ENCODE results near the gene PDE3A. TPM values are rescaled to one million over a fixed set of nuclear protein-coding genes. Genes with fewer than 3 reads are reported as not detected.

PDE3A gene
- total RNA-seq, 1 experiment from 2014 or later: 0.36 TPM

DNA sequence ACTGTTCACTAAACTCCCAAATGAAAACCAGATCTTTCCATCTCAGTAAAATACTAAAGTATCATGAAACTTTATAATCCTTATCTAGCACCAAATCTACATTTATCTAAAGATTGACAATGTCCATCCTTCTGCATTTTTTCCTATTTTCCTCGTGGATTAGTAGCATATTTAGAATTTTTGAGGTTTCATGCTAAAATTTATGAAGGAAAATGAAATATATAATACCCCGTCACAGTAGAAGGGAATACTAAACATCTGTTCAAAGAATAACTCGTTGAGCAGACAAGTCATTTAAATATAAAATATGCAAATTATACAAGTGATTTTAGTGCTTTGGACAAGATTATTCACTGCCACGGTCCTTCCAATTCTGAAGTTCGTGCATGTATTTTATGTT, 204.1 kb downstream of the PDE3A start:
- Mint-ChIP-seq H3K27me3 (ENCODE audit: insufficient read depth, unreplicated experiment) (peaks cover 3% of the 10 kb centered on the region), H3K27ac (ENCODE audit: unreplicated experiment) (no peak overlapping the region), H3K4me1 (ENCODE audit: low read depth, unreplicated experiment) (no peaks in the 10 kb centered on the region), H3K9me3 (ENCODE audit: unreplicated experiment) (no peaks in the 10 kb centered on the region), H3K4me3 (ENCODE audit: unreplicated experiment) (no peak overlapping the region), H3K36me3 (ENCODE audit: insufficient read depth, unreplicated experiment) (no peaks in the 10 kb centered on the region)
- Histone ChIP-seq H3K36me3 (ENCODE audit: control insufficient read depth, insufficient read depth, low read length) (no peaks in the 10 kb centered on the region), H3K4me3 (ENCODE audit: low read depth, low read length) (no peak overlapping the region), H3K9me3 (no peaks in the 10 kb centered on the region), H3K4me1 (no peaks in the 10 kb centered on the region), H3K27me3 (replicated peaks; ENCODE audit: control insufficient read depth, insufficient read depth, low read length) (no peaks in the 10 kb centered on the region)
- CTCF ChIA-PET: no interaction called here
- TF ChIP-seq, protein P1, sequence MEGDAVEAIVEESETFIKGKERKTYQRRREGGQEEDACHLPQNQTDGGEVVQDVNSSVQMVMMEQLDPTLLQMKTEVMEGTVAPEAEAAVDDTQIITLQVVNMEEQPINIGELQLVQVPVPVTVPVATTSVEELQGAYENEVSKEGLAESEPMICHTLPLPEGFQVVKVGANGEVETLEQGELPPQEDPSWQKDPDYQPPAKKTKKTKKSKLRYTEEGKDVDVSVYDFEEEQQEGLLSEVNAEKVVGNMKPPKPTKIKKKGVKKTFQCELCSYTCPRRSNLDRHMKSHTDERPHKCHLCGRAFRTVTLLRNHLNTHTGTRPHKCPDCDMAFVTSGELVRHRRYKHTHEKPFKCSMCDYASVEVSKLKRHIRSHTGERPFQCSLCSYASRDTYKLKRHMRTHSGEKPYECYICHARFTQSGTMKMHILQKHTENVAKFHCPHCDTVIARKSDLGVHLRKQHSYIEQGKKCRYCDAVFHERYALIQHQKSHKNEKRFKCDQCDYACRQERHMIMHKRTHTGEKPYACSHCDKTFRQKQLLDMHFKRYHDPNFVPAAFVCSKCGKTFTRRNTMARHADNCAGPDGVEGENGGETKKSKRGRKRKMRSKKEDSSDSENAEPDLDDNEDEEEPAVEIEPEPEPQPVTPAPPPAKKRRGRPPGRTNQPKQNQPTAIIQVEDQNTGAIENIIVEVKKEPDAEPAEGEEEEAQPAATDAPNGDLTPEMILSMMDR (IDR thresholded peaks at IDR 0.05; ENCODE audit: insufficient read depth in 1 of 2, low read depth in 1 of 2, low read length in 1 of 2, severe bottlenecking in 1 of 2, unreplicated experiment in 1 of 2): no peak
- BruUV-seq (replicated peaks): no TSS peak
- POLR2A ChIA-PET: no interaction called here
- intact Hi-C loops (cut with micrococcal nuclease; ENCODE audit: unreplicated experiment): no loop called here
- no peak for DNase-seq

DNA sequence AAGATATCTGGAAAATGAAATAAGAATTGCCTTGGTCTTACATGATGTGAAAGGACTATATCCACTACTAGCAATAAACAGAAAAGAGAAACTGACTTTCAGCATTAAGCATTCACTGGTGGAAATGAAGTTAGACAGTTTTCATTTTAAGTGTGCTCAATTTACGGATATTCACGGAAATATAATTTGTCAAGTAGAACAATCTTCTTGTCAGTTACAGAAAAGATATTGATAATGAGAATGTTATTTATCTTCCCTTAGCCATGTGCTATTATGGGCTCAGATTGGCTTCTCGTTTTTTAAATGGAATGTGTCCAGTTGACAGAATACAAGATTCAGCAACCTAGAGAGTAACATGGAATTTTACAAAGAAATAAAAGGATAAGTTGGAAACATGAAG, 208.2 kb downstream of the PDE3A start:
- Mint-ChIP-seq H3K27me3 (ENCODE audit: insufficient read depth, unreplicated experiment) (peaks cover 6% of the 10 kb centered on the region), H3K27ac (ENCODE audit: unreplicated experiment) (no peak overlapping the region), H3K36me3 (ENCODE audit: insufficient read depth, unreplicated experiment) (no peaks in the 10 kb centered on the region), H3K4me3 (ENCODE audit: unreplicated experiment) (no peak overlapping the region), H3K4me1 (ENCODE audit: low read depth, unreplicated experiment) (no peaks in the 10 kb centered on the region), H3K9me3 (ENCODE audit: unreplicated experiment) (no peaks in the 10 kb centered on the region)
- no peak overlapping the region for H3K4me3 ChIP-seq (ENCODE audit: low read depth, low read length)
- CTCF ChIA-PET: no interaction called here
- TF ChIP-seq, protein P1 (IDR thresholded peaks at IDR 0.05; ENCODE audit: insufficient read depth in 1 of 2, low read depth in 1 of 2, low read length in 1 of 2, severe bottlenecking in 1 of 2, unreplicated experiment in 1 of 2): no peak
- POLR2A ChIA-PET: no interaction called here
- intact Hi-C loops (cut with micrococcal nuclease; ENCODE audit: unreplicated experiment): no loop called here
- no peaks in the 10 kb centered on the region for H3K27me3 ChIP-seq (replicated peaks; ENCODE audit: control insufficient read depth, insufficient read depth, low read length)
- no peaks in the 10 kb centered on the region for H3K4me1 ChIP-seq
- no peaks in the 10 kb centered on the region for H3K36me3 ChIP-seq (ENCODE audit: control insufficient read depth, insufficient read depth, low read length)
- no peak for DNase-seq
- no TSS peak for BruUV-seq (replicated peaks)
- H3K9me3 ChIP-seq: no peaks in the 10 kb centered on the region

DNA sequence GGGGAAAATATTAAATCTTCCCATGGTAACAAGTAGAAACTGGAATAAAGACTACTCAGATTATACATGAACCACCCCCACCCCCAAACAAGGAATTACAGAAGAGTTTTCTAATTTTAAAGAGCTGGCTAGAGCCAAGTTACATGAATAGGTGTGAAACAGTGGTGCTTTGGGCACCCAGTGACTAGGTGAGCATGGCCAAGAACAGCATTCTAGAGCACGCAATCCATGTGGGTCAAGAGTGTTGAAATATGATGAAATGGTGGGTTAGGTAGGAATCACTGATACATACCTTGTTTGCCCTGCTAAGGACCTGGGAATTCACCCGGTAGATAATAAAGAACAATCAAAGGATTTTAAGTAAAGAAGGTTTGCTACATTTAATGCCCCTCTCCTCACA, 208.7 kb downstream of the PDE3A start:
- H3K4me1 ChIP-seq: no peaks in the 10 kb centered on the region
- peaks cover 6% of the 10 kb centered on the region for H3K27me3 Mint-ChIP-seq (ENCODE audit: insufficient read depth, unreplicated experiment)
- ChIA-PET CTCF (no interaction called here), POLR2A (no interaction called here)
- H3K4me3 Mint-ChIP-seq (ENCODE audit: unreplicated experiment): no peak overlapping the region
- no TSS peak for BruUV-seq (replicated peaks)
- no peak overlapping the region for H3K4me3 ChIP-seq (ENCODE audit: low read depth, low read length)
- H3K4me1 Mint-ChIP-seq (ENCODE audit: low read depth, unreplicated experiment): no peaks in the 10 kb centered on the region
- H3K27me3 ChIP-seq (replicated peaks; ENCODE audit: control insufficient read depth, insufficient read depth, low read length): no peaks in the 10 kb centered on the region
- intact Hi-C loops (cut with micrococcal nuclease; ENCODE audit: unreplicated experiment): no loop called here
- no peak for DNase-seq
- no peaks in the 10 kb centered on the region for H3K9me3 Mint-ChIP-seq (ENCODE audit: unreplicated experiment)
- H3K9me3 ChIP-seq: no peaks in the 10 kb centered on the region
- TF ChIP-seq, protein P1 (IDR thresholded peaks at IDR 0.05; ENCODE audit: insufficient read depth in 1 of 2, low read depth in 1 of 2, low read length in 1 of 2, severe bottlenecking in 1 of 2, unreplicated experiment in 1 of 2): no peak
- no peaks in the 10 kb centered on the region for H3K36me3 ChIP-seq (ENCODE audit: control insufficient read depth, insufficient read depth, low read length)
- H3K27ac Mint-ChIP-seq (ENCODE audit: unreplicated experiment): no peak overlapping the region
- H3K36me3 Mint-ChIP-seq (ENCODE audit: insufficient read depth, unreplicated experiment): no peaks in the 10 kb centered on the region
